Gastrocnemius medialis (tissue), 4 donors: ENCODE results near the gene APLP2. TPM values are rescaled to one million over a fixed set of nuclear protein-coding genes. Genes with fewer than 3 reads are reported as not detected.

Experiments used
- ATAC-seq, 2 donors: fragments of 150-250 bp; one replicate each; pipeline ENCODE4 v1.9.1; 2016
- DNase-seq, 2 donors: peaks; one replicate each; pipeline ENCODE4 v3.0.0-alpha.2; 2019
- H3K27ac ChIP-seq, 4 donors: fragments of 200-600 bp; sonication (generic); 1 replicate in 1 of 4; 2 replicates in 3 of 4; pipeline ENCODE4 v1.5.1; 2016 to 2018; ENCODE audit warnings: mild to moderate bottlenecking in 2 of 4, moderate library complexity in 1 of 4
- H3K27me3 ChIP-seq, 3 donors: fragments of 200-600 bp; sonication (generic) in 2 of 3; 1 replicate in 1 of 3; 2 replicates in 2 of 3; pipeline versions ENCODE4 v1.5.1 to v1.6.0; 2016 to 2019; ENCODE audit warnings: mild to moderate bottlenecking in 1 of 3, moderate library complexity in 1 of 3
- H3K36me3 ChIP-seq, 2 donors: fragments of 200-600 bp; sonication (generic) in 1 of 2; one replicate each; pipeline ENCODE4 v1.5.1; 2017 to 2018
- H3K4me1 ChIP-seq, 2 donors: fragments of 200-600 bp; sonication (generic) in 1 of 2; one replicate each; pipeline ENCODE4 v1.5.1; 2016 to 2017; ENCODE audit warnings: mild to moderate bottlenecking in 2 of 2
- H3K4me3 ChIP-seq, 4 donors: fragments of 200-600 bp; sonication (generic) in 3 of 4; 1 replicate in 1 of 4; 2 replicates in 3 of 4; pipeline ENCODE4 v1.5.1; 2016 to 2019; ENCODE audit warnings: mild to moderate bottlenecking in 2 of 4
- H3K9me3 ChIP-seq, 3 donors: fragments of 200-600 bp; sonication (generic) in 2 of 3; 1 replicate in 1 of 3; 2 replicates in 2 of 3; pipeline ENCODE4 v1.5.1; 2016 to 2019
- CTCF ChIP-seq, 5 experiments: fragments of 450-650 bp in 3 of 5; fragments of 200-600 bp in 2 of 5; sonication (generic) in 2 of 5; IDR thresholded peaks in 4 of 5; conservative IDR thresholded peaks in 1 of 5; 1 replicate in 4 of 5; 2 replicates in 1 of 5; pipeline ENCODE4 v1.5.1; 2016 to 2019; ENCODE audit warnings: antibody characterized with exemption in 5 of 5, mild to moderate bottlenecking in 3 of 5, moderate library complexity in 3 of 5
- POLR2A ChIP-seq, 2 donors: fragments of 450-650 bp; IDR thresholded peaks; one replicate each; pipeline ENCODE4 v1.6.1; 2017; ENCODE audit warnings: antibody characterized with exemption in 2 of 2, mild to moderate bottlenecking in 2 of 2, moderate library complexity in 2 of 2
- in situ Hi-C, 4 donors: fragments of 200-750 bp; cut with MboI; loops; one replicate each; pipeline versions ENCODE4 v1.15.0 to v1.8.0; 2017; ENCODE audit warnings: low sequenced_read_pairs in 4 of 4
- intact Hi-C: fragments of 100-400 bp; cut with DNase I; formaldehyde crosslinking; loops from one replicate; pipeline ENCODE4 v1.15.1; 2023; ENCODE audit warnings: low total_unique reads
- total RNA-seq, 4 donors: library from RNA; depleted of rRNA; stranded (reverse); fragments of >200 nt; gene quantifications; one replicate each; pipeline versions ENCODE4 v1.1.0 to v1.2.3, GENCODE V29; 2016

Gene APLP2
- total RNA-seq, 4 donors from 2014 or later, result 80.4 to 110 (median 82.1) TPM

GRCh38 chr11:130165601-130166456, 96.1 kb downstream of the APLP2 start:
- intact Hi-C loops, result no loop called here
- Histone ChIP-seq H3K4me1 (no peaks in the 10 kb centered on the region), H3K4me3 (no peak overlapping the region), H3K36me3 (no peaks in the 10 kb centered on the region), H3K27me3 (peaks cover 19 to 32% (median 23%) of the 10 kb centered on the region in 3 donors), H3K27ac (no peak overlapping the region), H3K9me3 (no peaks in the 10 kb centered on the region)
- DNase-seq (no peak), ATAC-seq (no peak)
- no peak for TF ChIP-seq CTCF (IDR thresholded peaks at IDR 0.05 in 4 of 5, conservative IDR thresholded peaks at IDR 0.05 in 1 of 5)
- in situ Hi-C loops, result no loop called here

GRCh38 chr11:130166457-130166784, 96.7 kb downstream of the APLP2 start:
- ATAC-seq (no peak), DNase-seq (no peak)
- TF ChIP-seq POLR2A (IDR thresholded peaks at IDR 0.05), result no peak
- no peak for TF ChIP-seq CTCF (IDR thresholded peaks at IDR 0.05 in 4 of 5, conservative IDR thresholded peaks at IDR 0.05 in 1 of 5)
- Histone ChIP-seq H3K27me3 (peaks cover 13 to 29% (median 17%) of the 10 kb centered on the region in 3 donors), H3K9me3 (no peaks in the 10 kb centered on the region), H3K4me1 (no peaks in the 10 kb centered on the region), H3K4me3 (no peak overlapping the region), H3K36me3 (no peaks in the 10 kb centered on the region), H3K27ac (no peak overlapping the region)
- intact Hi-C loops, result no loop called here
- in situ Hi-C loops, result no loop called here

GRCh38 chr11:130167146-130167545, 97.5 kb downstream of the APLP2 start:
- DNase-seq (no peak), ATAC-seq (no peak)
- no peak overlapping the region for H3K4me3 ChIP-seq
- H3K36me3 ChIP-seq, result no peaks in the 10 kb centered on the region
- H3K27ac ChIP-seq, result no peak overlapping the region
- no peaks in the 10 kb centered on the region for H3K9me3 ChIP-seq
- H3K27me3 ChIP-seq, result peaks cover 7 to 22% (median 11%) of the 10 kb centered on the region in 3 donors
- no peaks in the 10 kb centered on the region for H3K4me1 ChIP-seq
- in situ Hi-C loops, result no loop called here
- TF ChIP-seq CTCF (IDR thresholded peaks at IDR 0.05 in 4 of 5, conservative IDR thresholded peaks at IDR 0.05 in 1 of 5), result no peak
- no peak for TF ChIP-seq POLR2A (IDR thresholded peaks at IDR 0.05)
- intact Hi-C loops, result no loop called here

- Histone ChIP-seq H3K4me3 (no peak overlapping the region), H3K36me3 (no peaks in the 10 kb centered on the region), H3K27me3 (peaks cover 6 to 22% (median 11%) of the 10 kb centered on the region in 3 donors), H3K9me3 (no peaks in the 10 kb centered on the region), H3K4me1 (no peaks in the 10 kb centered on the region), H3K27ac (no peak overlapping the region)
- ATAC-seq (no peak), DNase-seq (no peak)
- no peak for TF ChIP-seq CTCF (IDR thresholded peaks at IDR 0.05 in 4 of 5, conservative IDR thresholded peaks at IDR 0.05 in 1 of 5)
- in situ Hi-C loops (no loop called here), intact Hi-C loops (no loop called here)
These were observed 98.4 kb downstream of the APLP2 start for GRCh38 chr11:130168105-130168504.
